ENCODE results near the gene GMPPA. TPM values are rescaled to one million over a fixed set of nuclear protein-coding genes. Genes with fewer than 3 reads are reported as not detected.
A peak's percentile ranks its signal among the peaks of the same experiment; 100 is the strongest.

GMPPA gene
- total RNA-seq, 1 donor from 2014 or later, result 25.3 TPM

DNA sequence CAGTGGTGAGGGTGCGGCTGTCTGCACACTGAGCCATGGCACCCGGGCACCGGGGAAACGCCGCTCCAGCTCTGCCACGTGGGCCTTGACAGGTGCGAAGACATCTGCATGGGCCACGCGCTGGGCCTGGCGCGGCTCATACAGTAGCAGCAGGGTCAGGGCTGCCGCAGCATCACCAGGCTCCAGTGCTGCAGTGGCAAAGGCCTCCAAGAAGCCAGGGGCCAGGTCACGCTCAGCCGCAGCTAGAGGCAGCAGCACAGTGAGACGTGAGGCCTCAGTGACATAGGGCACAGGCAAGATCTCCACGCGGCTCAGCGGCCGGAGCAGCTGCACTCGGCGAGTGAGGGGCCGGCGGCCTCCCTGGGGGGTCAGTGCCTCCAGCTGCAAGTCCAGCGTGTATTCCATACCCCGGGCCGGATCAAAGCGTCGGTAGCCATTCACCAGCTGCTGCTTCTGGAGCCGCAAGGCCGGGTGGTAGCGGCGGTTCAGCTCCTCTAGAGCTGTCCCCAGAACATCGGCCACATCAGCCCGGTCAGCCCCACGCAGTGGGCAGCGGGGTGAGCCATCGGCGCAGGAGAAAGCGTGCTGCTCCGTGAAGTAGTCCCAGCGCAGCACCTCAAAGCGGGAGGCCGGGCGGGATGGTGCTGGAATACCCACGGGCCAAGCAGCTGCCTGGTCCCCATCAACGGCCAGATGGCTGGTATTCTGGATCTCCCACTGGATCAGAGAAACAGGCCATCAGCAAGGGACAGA lies 41.4 kb downstream of the GMPPA start:
- no peak for TF ChIP-seq CTCF (IDR thresholded peaks at IDR 0.05)
- intact Hi-C loops (cut with DNase I), result no loop called here
- no peaks in the 10 kb centered on the region for H3K9me3 ChIP-seq
- peaks cover 24% of the 10 kb centered on the region for H3K4me1 ChIP-seq
- no peak overlapping the region for H3K4me3 ChIP-seq
- ATAC-seq (no peak), DNase-seq (no peak)
- H3K27ac ChIP-seq, result no peak overlapping the region
- no peaks in the 10 kb centered on the region for H3K27me3 ChIP-seq
- peaks cover 22% of the 10 kb centered on the region for H3K36me3 ChIP-seq

- Histone ChIP-seq H3K27me3 (no peaks in the 10 kb centered on the region), H3K27ac (no peak overlapping the region), H3K4me3 (no peak overlapping the region), H3K4me1 (peaks cover 24% of the 10 kb centered on the region), H3K36me3 (peaks cover 22% of the 10 kb centered on the region), H3K9me3 (no peaks in the 10 kb centered on the region)
- intact Hi-C loops (cut with DNase I), result no loop called here
- DNase-seq, result no peak
- no peak for TF ChIP-seq CTCF (IDR thresholded peaks at IDR 0.05)
- ATAC-seq, result no peak
Observed at GRCh38 chr2:219540784-219541504, 42.3 kb downstream of the GMPPA start.

DNA sequence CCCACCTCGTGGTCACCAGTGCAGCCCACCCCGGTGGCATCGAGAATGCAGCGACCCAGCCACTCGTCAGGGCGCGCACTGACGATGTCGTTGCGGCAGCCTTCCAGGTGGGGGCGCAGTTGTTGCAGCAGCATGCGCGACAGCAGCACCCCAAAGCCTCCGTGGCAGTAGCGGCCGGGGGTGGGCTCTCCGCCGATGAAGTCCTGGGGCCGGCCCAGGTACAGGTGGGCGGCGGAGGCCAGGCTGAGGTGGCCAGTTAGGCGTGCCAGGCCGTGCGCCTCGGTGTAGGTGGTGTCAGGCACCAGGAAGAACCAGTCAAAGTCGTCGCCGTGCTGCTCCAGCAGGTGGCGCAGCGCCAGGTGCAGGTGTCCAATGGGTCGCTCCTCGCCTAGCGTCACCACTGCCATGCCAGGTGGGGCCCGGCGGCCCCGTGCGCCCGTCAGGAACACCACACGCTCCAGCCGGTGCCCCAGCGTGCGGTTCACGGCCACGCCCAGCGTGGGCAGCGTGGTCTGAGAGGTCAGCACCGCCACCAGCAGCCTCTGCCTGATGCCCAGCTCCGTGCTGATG lies 43.0 kb downstream of the GMPPA start:
- Histone ChIP-seq H3K27me3 (no peaks in the 10 kb centered on the region), H3K4me3 (peak overlapping the region; percentile 70), H3K36me3 (peaks cover 22% of the 10 kb centered on the region), H3K4me1 (peaks cover 24% of the 10 kb centered on the region), H3K9me3 (no peaks in the 10 kb centered on the region), H3K27ac (peak overlapping the region; percentile 11)
- DNase-seq (peak; percentile 94), ATAC-seq (peak; percentile 66)
- peak; percentile 86 for TF ChIP-seq CTCF (IDR thresholded peaks at IDR 0.05)
- intact Hi-C loops (cut with DNase I), result no loop called here

- no peaks in the 10 kb centered on the region for H3K27me3 ChIP-seq
- ATAC-seq (peak; percentile 38), DNase-seq (peak; percentile 77)
- no peak for TF ChIP-seq CTCF (IDR thresholded peaks at IDR 0.05)
- no peaks in the 10 kb centered on the region for H3K9me3 ChIP-seq
- intact Hi-C loops (cut with DNase I), result no loop called here
- peaks cover 24% of the 10 kb centered on the region for H3K4me1 ChIP-seq
- peak overlapping the region; percentile 85 for H3K27ac ChIP-seq
- peaks cover 22% of the 10 kb centered on the region for H3K36me3 ChIP-seq
- peak overlapping the region; percentile 70 for H3K4me3 ChIP-seq
Observed at GRCh38 chr2:219542931-219543595, 44.4 kb downstream of the GMPPA start.

- peak within 1 kb of the TSS; percentile 70 for H3K4me3 ChIP-seq
- intact Hi-C loops (cut with DNase I), result no loop called here
- ATAC-seq (peak; percentile 90), DNase-seq (peak; percentile 98)
- no peaks in the 10 kb centered on the region for H3K9me3 ChIP-seq
- no peak for TF ChIP-seq CTCF (IDR thresholded peaks at IDR 0.05)
- peak within 1 kb of the TSS; percentile 85 for H3K27ac ChIP-seq
- H3K4me1 ChIP-seq, result peaks cover 24% of the 10 kb centered on the region
- peaks cover 22% of the 10 kb centered on the region for H3K36me3 ChIP-seq
- no peaks in the 10 kb centered on the region for H3K27me3 ChIP-seq
Observed at GRCh38 chr2:219543596-219544358, 45.1 kb downstream of the GMPPA start, which contains the start of the genes CHPF and TMEM198. Gene CHPF (minus strand): TSS chr2:219543809. CDS start chr2:219543538, 271 bp downstream. Gene TMEM198 (plus strand): TSS chr2:219544028. CDS start chr2:219544728, 700 bp downstream.

All from upper lobe of right lung (tissue), 1 donor.